Measurements from ENCODE around the gene FOXL3. TPM values are rescaled to one million over a fixed set of nuclear protein-coding genes. Genes with fewer than 3 reads are reported as not detected.

The FOXL3 gene
- total RNA-seq, 1 donor from 2014 or later: not detected

GRCh38 chr7:338295-339061, 48.5 kb downstream of the FOXL3 start:
- no peak for DNase-seq

- DNase-seq: no peak
These were observed 49.0 kb downstream of the FOXL3 start for GRCh38 chr7:339062-339342.

- no peak for DNase-seq
These were observed 49.7 kb downstream of the FOXL3 start for GRCh38 chr7:339696-340095.

- no peak for DNase-seq
These were observed 50.4 kb downstream of the FOXL3 start for GRCh38 chr7:340200-340937.

Other genes with a start within 250 kb of the FOXL3 start
- 18.1 TPM for gene FAM20C, start 97.6 kb upstream of the FOXL3 start, total RNA-seq
- gene PDGFA, start 229.7 kb downstream of the FOXL3 start, total RNA-seq: 32.4 TPM

All from occipital lobe (tissue), 2 donors.